ENCODE results near the gene MIA3. TPM values are rescaled to one million over a fixed set of nuclear protein-coding genes. Genes with fewer than 3 reads are reported as not detected.

The MIA3 gene, protein sequence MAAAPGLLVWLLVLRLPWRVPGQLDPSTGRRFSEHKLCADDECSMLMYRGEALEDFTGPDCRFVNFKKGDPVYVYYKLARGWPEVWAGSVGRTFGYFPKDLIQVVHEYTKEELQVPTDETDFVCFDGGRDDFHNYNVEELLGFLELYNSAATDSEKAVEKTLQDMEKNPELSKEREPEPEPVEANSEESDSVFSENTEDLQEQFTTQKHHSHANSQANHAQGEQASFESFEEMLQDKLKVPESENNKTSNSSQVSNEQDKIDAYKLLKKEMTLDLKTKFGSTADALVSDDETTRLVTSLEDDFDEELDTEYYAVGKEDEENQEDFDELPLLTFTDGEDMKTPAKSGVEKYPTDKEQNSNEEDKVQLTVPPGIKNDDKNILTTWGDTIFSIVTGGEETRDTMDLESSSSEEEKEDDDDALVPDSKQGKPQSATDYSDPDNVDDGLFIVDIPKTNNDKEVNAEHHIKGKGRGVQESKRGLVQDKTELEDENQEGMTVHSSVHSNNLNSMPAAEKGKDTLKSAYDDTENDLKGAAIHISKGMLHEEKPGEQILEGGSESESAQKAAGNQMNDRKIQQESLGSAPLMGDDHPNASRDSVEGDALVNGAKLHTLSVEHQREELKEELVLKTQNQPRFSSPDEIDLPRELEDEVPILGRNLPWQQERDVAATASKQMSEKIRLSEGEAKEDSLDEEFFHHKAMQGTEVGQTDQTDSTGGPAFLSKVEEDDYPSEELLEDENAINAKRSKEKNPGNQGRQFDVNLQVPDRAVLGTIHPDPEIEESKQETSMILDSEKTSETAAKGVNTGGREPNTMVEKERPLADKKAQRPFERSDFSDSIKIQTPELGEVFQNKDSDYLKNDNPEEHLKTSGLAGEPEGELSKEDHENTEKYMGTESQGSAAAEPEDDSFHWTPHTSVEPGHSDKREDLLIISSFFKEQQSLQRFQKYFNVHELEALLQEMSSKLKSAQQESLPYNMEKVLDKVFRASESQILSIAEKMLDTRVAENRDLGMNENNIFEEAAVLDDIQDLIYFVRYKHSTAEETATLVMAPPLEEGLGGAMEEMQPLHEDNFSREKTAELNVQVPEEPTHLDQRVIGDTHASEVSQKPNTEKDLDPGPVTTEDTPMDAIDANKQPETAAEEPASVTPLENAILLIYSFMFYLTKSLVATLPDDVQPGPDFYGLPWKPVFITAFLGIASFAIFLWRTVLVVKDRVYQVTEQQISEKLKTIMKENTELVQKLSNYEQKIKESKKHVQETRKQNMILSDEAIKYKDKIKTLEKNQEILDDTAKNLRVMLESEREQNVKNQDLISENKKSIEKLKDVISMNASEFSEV (N-terminal part only)
- 60.7 TPM for polyA plus RNA-seq (2013, experiment 1 of 4)
- polyA plus RNA-seq (2013, experiment 2 of 4): 58.4 TPM
- 41.5 TPM for polyA plus RNA-seq (2013, experiment 3 of 4)
- polyA plus RNA-seq (2013, experiment 4 of 4): 50.9 TPM

DNA sequence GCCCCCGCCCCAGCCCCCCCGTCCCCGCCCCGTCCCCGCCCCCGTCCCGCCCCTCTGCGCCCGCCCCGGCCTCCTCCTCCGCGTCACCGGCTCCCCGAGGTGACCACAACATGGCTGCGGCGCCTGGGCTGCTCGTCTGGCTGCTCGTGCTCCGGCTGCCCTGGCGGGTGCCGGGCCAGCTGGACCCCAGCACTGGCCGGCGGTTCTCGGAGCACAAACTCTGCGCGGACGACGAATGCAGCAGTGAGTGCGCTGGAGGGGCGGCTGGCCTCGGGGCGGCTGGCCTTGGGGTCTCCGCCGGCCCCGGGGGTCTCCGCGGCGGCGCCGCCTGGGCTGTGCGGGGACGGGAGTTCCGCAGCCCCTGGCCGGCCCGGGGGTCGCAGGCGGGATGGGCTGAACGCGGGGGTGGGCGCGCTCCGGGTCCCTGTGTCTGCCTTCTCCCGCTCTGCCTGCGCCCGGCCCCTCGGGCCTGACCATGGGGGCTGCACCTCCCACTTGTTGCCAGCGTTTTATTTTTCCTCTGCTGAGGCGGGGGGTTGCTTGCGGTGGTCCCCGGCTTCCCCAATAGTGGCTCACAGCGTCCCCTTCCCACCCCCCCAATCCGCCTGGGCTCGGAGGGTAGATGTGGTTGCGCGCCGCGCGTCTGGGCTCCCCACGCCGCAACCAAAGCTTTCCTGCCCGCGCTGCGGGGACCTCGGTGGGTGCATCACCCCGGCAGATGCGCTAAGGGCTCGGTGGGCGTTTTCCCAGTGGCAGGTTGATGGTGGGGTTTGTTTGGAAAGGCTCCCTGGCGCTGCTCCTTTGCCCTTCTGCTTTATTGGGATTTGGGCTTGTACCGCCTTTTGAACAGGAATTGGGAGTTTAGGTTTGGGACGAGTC, at the start of gene MIA3:
MIA3 (plus strand) TSS at position 97 of the 879 bp plus-strand sequence; CDS start at position 111, 14 bp downstream.
- H3K4me1 ChIP-seq (ENCODE audit: control insufficient read depth, insufficient read depth, low read length): peaks cover 11% of the 10 kb centered on the region
- H3K36me3 ChIP-seq (ENCODE audit: control insufficient read depth, insufficient read depth, low read length): peaks cover 3% of the 10 kb centered on the region
- H3K27me3 ChIP-seq (ENCODE audit: control insufficient read depth, insufficient read depth, low read length, poor library complexity, severe bottlenecking): peaks cover 24% of the 10 kb centered on the region
- WGBS, 2 experiments: 0% methylated on average over 81 of the region's 81 CpGs
- no peak within 1 kb of the TSS for H3K27ac ChIP-seq (ENCODE audit: insufficient read depth, low read depth, low read length, poor library complexity, severe bottlenecking)
- peak within 1 kb of the TSS; percentile 86 for H3K4me3 ChIP-seq (ENCODE audit: insufficient read depth, low read depth, low read length)
- H3K9me3 ChIP-seq (ENCODE audit: control insufficient read depth, low read length): no peaks in the 10 kb centered on the region

DNA sequence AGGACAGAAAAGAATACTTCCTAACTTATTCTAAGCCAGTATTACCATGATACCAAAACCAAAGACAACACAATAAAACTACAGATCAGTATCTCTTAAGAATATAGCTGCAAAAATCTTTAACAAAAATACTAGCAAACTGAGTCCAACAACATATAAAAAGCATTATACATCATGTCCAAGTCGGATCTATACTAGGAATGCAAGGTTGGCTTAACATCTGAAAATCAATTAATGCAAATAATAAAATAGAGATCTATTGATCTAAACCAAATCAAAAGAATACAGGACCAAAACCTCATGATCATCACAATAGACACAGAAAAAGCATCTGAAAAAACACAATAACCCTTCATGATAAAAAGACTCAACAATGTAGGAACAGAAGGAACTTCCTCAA, 47.1 kb upstream of the MIA3 start:
- 90% methylated on average over 1 of the region's 1 CpG; no CpG with 5 or more reads in 1 of the 2 experiments for WGBS, 2 experiments
- no peak overlapping the region for H3K4me3 ChIP-seq (ENCODE audit: insufficient read depth, low read depth, low read length)
- no peaks in the 10 kb centered on the region for H3K27me3 ChIP-seq (ENCODE audit: control insufficient read depth, insufficient read depth, low read length, poor library complexity, severe bottlenecking)
- no peaks in the 10 kb centered on the region for H3K9me3 ChIP-seq (ENCODE audit: control insufficient read depth, low read length)
- peaks cover 3% of the 10 kb centered on the region for H3K36me3 ChIP-seq (ENCODE audit: control insufficient read depth, insufficient read depth, low read length)
- H3K4me1 ChIP-seq (ENCODE audit: control insufficient read depth, insufficient read depth, low read length): no peaks in the 10 kb centered on the region
- H3K27ac ChIP-seq (ENCODE audit: insufficient read depth, low read depth, low read length, poor library complexity, severe bottlenecking): no peak overlapping the region

DNA sequence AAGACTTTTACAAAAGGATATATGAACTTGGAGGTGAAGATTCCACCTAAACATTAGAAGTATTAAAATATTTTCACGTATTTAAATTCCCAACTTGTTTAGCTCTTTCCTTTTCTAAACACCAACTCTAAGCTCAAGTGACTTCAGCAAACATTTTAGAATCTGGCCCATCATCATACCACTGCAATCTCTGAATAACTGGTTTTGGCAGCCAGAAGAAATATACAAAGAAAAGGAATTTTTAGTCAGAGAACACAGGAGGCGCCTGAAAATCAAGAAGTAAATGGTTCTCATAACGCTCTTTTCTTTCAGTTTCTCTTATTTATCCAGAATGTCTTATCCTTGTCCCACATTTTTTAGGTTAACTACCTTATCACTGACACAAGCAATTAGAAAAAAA, 38.6 kb upstream of the MIA3 start:
- no peaks in the 10 kb centered on the region for H3K27me3 ChIP-seq (ENCODE audit: control insufficient read depth, insufficient read depth, low read length, poor library complexity, severe bottlenecking)
- WGBS, 2 experiments: 86 to 100% methylated on average over 3 of the region's 3 CpGs
- H3K9me3 ChIP-seq (ENCODE audit: control insufficient read depth, low read length): no peaks in the 10 kb centered on the region
- H3K4me1 ChIP-seq (ENCODE audit: control insufficient read depth, insufficient read depth, low read length): no peaks in the 10 kb centered on the region
- H3K27ac ChIP-seq (ENCODE audit: insufficient read depth, low read depth, low read length, poor library complexity, severe bottlenecking): no peak overlapping the region
- no peak overlapping the region for H3K4me3 ChIP-seq (ENCODE audit: insufficient read depth, low read depth, low read length)
- H3K36me3 ChIP-seq (ENCODE audit: control insufficient read depth, insufficient read depth, low read length): peaks cover 18% of the 10 kb centered on the region

DNA sequence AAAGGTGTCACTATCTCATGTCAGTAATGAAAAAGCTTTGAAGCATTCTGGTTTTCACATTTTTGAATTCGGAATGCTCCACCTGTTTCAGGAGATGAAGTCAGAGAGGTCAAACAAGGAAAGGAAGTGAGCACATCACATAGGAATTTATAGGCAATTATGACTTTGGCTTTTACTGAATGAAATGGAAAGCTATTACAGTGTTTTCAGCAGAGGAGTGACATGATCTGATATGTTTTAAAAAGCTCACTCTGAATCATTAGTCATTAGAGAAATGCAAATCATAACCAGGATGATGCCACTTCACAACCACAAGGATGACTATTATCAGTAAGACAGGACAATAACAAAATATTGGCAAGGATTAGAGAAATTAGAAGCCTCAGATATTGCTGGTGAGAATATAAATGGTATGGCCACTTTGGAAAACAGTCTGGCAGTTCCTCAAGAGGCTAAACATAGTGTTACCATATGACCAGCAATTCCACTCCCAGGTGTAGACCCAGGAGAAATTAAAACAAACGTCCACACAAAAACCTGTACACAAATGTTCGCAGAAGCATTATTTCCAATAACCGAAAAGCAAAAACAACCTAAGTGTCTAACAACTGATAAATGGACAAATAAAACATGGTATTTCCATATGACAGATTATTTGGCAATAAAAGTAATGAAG, 35.7 kb upstream of the MIA3 start:
- H3K4me3 ChIP-seq (ENCODE audit: insufficient read depth, low read depth, low read length): no peak overlapping the region
- 94 to 99% methylated on average over 3 to 4 of the region's 4 CpGs for WGBS, 2 experiments
- no peaks in the 10 kb centered on the region for H3K9me3 ChIP-seq (ENCODE audit: control insufficient read depth, low read length)
- H3K36me3 ChIP-seq (ENCODE audit: control insufficient read depth, insufficient read depth, low read length): peaks cover 22% of the 10 kb centered on the region
- H3K4me1 ChIP-seq (ENCODE audit: control insufficient read depth, insufficient read depth, low read length): peaks cover 5% of the 10 kb centered on the region
- no peaks in the 10 kb centered on the region for H3K27me3 ChIP-seq (ENCODE audit: control insufficient read depth, insufficient read depth, low read length, poor library complexity, severe bottlenecking)
- no peak overlapping the region for H3K27ac ChIP-seq (ENCODE audit: insufficient read depth, low read depth, low read length, poor library complexity, severe bottlenecking)

DNA sequence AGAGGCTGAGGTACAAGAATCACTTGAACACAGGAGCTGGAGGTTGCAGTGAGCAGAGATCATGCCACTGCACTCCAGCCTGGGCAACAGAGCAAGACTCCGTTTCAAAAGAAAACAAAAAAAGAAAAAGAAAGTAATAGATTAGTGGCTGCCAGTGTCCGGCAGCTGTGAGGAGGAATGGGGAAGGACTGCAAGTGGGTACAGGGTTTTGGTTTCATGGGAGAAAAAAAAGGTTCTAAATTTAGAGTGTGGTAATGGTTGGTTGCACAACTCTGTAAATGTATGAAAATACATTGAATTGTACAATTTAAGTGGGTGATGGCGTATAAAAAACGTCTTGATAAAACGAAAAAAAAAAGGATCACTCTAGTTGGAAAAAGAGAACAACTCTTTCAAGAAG, 34.8 kb upstream of the MIA3 start:
- H3K9me3 ChIP-seq (ENCODE audit: control insufficient read depth, low read length): no peaks in the 10 kb centered on the region
- 95 to 96% methylated on average over 5 of the region's 5 CpGs for WGBS, 2 experiments
- no peak overlapping the region for H3K4me3 ChIP-seq (ENCODE audit: insufficient read depth, low read depth, low read length)
- H3K27me3 ChIP-seq (ENCODE audit: control insufficient read depth, insufficient read depth, low read length, poor library complexity, severe bottlenecking): no peaks in the 10 kb centered on the region
- peaks cover 5% of the 10 kb centered on the region for H3K4me1 ChIP-seq (ENCODE audit: control insufficient read depth, insufficient read depth, low read length)
- no peak overlapping the region for H3K27ac ChIP-seq (ENCODE audit: insufficient read depth, low read depth, low read length, poor library complexity, severe bottlenecking)
- peaks cover 22% of the 10 kb centered on the region for H3K36me3 ChIP-seq (ENCODE audit: control insufficient read depth, insufficient read depth, low read length)

DNA sequence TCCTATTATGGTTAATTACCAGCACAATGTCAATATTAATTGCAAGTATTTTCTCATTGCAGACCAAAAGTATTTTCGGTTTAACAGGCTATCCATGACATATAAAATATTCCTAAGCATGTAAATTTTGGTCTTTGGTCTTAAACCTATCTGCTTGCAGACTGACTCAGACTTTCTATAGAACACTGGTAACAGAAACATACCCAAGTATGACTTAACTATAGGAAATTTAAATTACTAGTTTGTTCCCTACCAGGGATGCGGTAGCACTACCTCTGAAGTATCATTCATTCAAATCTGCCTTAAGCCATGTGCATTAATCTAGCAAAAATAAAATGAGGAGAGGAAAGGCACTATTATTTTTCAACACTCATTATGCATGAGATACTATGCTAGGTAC, 31.1 kb upstream of the MIA3 start:
- H3K27ac ChIP-seq (ENCODE audit: insufficient read depth, low read depth, low read length, poor library complexity, severe bottlenecking): no peak overlapping the region
- peaks cover 5% of the 10 kb centered on the region for H3K4me1 ChIP-seq (ENCODE audit: control insufficient read depth, insufficient read depth, low read length)
- no peaks in the 10 kb centered on the region for H3K9me3 ChIP-seq (ENCODE audit: control insufficient read depth, low read length)
- 90 to 100% methylated on average over 1 to 2 of the region's 2 CpGs for WGBS, 2 experiments
- H3K36me3 ChIP-seq (ENCODE audit: control insufficient read depth, insufficient read depth, low read length): peaks cover 19% of the 10 kb centered on the region
- no peaks in the 10 kb centered on the region for H3K27me3 ChIP-seq (ENCODE audit: control insufficient read depth, insufficient read depth, low read length, poor library complexity, severe bottlenecking)
- H3K4me3 ChIP-seq (ENCODE audit: insufficient read depth, low read depth, low read length): no peak overlapping the region

DNA sequence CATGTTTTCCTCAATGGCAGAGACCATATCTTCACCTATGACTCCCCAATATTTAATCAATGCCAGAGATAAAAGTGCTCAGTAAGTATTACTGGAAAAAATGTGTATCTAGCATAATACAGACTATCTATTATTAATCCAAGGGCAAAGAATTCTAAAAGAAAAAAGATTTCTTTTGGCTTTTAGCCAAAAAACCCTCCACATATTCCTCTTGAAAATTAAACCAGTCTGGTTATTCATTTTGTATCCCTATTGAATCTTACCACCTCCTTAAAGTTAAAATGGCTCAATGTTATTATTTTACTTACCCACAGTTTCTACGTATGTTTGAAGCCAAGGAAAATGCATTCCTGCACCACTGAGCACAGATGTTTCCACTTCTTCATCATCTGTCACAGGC, 29.8 kb upstream of the MIA3 start:
- 89 to 100% methylated on average over 1 of the region's 1 CpG for WGBS, 2 experiments
- Histone ChIP-seq H3K27me3 (ENCODE audit: control insufficient read depth, insufficient read depth, low read length, poor library complexity, severe bottlenecking) (no peaks in the 10 kb centered on the region), H3K4me3 (ENCODE audit: insufficient read depth, low read depth, low read length) (no peak overlapping the region), H3K36me3 (ENCODE audit: control insufficient read depth, insufficient read depth, low read length) (peaks cover 13% of the 10 kb centered on the region), H3K4me1 (ENCODE audit: control insufficient read depth, insufficient read depth, low read length) (peaks cover 5% of the 10 kb centered on the region), H3K27ac (ENCODE audit: insufficient read depth, low read depth, low read length, poor library complexity, severe bottlenecking) (no peak overlapping the region), H3K9me3 (ENCODE audit: control insufficient read depth, low read length) (no peaks in the 10 kb centered on the region)

DNA sequence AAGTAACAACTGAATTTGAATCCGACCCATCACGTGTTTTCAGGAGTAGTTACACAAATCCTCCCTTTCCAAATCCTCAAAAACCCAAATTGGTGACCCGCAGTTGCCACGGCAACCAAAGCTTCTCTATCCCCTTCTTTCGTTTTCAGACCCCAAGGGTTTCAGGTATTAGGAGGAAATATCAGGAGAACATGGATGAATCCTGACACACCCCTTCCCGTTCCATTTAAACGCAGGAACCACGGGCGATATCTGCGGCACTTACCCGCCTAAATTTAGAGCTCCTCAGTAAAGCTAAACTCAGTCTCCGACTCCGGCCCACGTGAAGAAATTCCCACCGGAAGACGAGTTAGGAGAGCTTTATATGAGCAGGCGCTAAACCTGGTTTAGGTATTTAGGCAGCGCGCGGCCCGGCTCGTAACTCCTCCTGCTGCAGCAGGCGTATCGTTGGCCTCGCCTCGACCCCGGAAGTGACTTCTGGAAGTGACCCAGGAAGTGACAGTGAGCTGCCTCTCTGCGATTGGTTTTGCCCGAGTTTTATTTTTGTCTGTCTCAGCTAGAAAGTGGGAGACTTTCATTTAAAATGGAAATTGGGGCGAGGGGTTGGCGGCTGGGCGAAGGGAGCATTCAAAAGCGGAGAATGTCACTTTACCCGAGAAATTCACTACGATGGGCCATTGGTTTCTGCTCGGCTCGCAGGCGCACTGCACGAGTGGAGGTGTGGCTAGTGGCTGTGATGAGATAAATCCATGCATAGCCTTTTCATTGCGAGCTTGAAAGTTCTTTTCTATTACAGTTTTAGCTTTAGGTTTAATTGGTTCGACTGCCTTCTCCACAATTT, 28.2 kb upstream of the MIA3 start, which contains the start of gene TAF1A:
TAF1A (minus strand) TSS at position 472 of the 841 bp plus-strand sequence.
- H3K27me3 ChIP-seq (ENCODE audit: control insufficient read depth, insufficient read depth, low read length, poor library complexity, severe bottlenecking): no peaks in the 10 kb centered on the region
- H3K9me3 ChIP-seq (ENCODE audit: control insufficient read depth, low read length): no peaks in the 10 kb centered on the region
- 0 to 1% methylated on average over 41 of the region's 41 CpGs for WGBS, 2 experiments
- H3K4me3 ChIP-seq (ENCODE audit: insufficient read depth, low read depth, low read length): peak within 1 kb of the TSS; percentile 57
- peaks cover 5% of the 10 kb centered on the region for H3K4me1 ChIP-seq (ENCODE audit: control insufficient read depth, insufficient read depth, low read length)
- no peak within 1 kb of the TSS for H3K27ac ChIP-seq (ENCODE audit: insufficient read depth, low read depth, low read length, poor library complexity, severe bottlenecking)
- no peaks in the 10 kb centered on the region for H3K36me3 ChIP-seq (ENCODE audit: control insufficient read depth, insufficient read depth, low read length)
